GM03348 (cell line): ENCODE data around the gene LTB4R2.

Experiments used
- DNase-seq: peaks from one replicate; pipeline ENCODE4 v3.0.0; 2012; ENCODE audit warnings: low spot score

LTB4R2 gene

DNA sequence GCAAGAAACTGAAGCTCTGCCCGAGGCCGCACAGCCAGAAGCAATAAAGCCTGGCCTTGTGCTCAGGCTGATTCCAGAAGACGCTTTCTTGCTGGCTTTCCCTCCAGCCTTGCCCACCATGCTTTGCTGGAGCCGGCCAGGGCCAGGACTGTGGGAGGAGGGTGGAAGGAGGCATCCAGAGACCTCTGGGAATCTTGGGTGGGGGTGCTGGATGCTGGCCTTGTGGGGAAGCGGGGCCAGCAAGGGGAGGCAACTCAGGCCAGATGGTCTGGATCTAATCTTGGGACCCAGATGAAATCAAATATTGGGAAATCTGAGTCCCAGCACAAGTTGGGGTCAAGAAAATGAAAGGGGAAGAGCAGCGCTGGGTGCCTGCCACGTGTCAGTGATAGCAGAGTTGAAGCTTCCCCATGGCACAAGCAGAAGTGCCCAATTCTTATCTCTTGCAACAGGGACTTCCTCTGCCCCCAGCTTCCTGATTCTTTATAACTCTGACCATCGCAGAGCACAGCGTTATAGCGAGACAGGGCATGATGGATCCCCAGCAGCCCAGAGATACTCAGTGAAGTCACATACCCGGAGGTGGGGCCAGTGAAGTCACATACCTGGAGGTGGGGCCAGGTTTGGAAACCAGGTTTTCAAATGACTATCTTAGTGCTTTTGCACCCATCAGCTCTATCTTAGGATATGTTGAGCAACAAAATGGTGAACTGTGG, 32.2 kb upstream of the LTB4R2 start:
- no peak for DNase-seq

DNA sequence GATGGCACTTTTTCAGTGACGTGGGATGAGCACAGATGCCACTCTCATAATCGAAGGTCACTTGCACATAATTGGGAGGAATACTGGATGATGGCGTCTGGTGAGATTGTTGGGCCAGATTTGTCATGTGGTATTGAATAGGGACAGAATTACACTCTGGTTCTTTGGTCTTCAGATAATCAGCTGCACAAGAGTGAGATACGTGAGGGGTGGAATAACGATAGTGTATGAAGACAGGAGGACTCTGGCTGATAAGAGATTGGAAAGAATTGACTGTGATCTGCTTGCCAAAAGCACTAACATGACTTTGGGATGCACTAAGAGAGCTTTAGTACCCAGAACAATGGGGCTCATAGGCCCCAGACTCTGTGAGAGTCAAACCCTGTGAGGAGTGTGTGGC, 31.5 kb upstream of the LTB4R2 start:
- no peak for DNase-seq

DNA sequence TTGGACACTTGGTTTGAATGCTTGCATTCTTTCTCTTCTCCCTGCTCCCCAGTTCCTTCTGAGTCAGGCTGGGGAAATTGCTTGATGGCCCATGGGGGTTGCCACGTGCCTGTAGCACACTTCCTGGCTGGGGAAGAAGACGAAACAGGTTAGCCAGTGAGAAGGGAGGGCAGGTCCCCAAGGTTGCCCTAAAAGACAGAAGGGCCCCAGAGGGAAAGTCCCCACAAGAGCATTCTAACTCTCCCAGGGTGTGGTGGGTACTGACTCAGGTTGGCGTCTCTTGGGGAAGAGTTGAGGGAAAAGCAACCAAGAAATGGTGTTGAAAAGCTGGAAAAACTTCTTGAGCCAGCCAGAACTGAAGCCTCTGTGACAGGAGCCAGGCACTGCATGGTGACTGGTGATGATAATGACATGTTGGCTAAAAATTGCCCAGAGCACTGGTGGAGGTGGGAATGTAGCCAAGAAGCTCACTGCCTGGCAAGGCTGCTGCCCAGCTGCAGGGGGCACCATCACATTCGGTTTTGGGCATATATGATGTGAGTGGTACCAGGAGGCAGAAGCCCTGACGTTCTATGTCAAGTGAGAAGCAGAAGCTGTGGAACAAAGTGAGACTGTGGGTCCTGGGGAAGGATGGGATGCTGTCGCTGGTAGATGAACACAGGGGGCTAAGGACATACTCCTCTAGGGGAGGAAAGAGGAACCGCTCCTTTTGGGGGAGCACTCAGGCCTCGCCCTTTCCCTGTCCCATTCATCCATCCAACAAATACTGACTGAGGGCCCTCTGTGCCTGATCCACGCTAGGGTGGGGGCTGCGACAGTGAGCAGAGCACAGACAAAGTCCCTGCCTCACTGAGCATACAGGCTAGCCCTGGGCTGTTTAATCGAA, 30.4 kb upstream of the LTB4R2 start:
- DNase-seq = no peak

DNA sequence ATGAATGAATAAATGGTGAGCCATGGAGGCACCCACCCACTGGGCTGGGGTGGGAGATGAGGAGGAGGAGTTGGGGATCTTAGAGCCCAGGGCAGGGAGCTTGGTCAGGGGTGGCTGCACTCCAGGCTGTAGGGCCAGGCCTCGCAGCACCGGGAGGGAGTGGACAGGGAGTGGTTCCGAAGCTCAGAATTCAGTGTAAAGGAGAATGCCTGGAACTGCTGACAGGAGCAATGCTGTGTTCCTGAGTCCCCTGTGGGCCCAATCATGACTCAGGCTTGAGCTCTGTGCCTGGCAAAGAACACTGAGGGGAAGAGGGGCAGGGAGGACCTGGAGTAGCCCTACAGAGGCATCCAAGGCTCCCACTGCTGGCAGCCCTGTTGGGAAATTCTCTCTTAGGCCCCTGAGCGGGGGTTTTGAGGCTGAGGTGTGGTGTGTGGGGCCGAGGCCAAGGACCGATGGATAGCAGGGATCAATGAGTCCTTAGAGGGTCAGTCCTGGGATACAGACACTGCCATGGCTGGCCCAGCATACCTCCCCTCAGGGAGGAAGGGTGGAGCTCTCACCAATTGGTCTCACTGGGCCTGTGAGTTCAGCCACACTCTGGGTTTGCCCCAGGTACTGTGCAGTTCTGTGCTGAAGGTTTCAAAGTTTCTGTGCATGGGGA, 29.0 kb upstream of the LTB4R2 start:
- DNase-seq = peak; percentile 31

DNA sequence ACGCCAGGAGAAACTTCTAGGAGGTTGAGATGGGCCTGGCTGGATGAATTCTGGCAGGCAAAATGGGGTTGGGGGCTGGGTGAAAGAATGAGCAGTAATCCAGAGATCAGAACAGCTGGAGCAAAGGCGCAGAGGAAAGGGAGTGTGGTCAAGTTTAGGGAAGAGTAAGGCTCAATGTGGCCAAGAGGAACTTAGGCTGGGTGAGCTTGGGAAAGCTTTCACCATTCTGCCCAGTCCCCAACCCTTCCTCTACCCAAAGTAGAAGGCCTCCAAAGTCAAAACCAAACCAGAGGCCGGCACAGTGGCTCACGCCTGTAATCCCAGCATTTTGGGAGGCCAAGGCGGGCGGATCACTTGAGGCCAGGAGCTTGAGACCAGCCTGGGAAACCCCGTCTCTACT, 28.3 kb upstream of the LTB4R2 start:
- DNase-seq = no peak

DNA sequence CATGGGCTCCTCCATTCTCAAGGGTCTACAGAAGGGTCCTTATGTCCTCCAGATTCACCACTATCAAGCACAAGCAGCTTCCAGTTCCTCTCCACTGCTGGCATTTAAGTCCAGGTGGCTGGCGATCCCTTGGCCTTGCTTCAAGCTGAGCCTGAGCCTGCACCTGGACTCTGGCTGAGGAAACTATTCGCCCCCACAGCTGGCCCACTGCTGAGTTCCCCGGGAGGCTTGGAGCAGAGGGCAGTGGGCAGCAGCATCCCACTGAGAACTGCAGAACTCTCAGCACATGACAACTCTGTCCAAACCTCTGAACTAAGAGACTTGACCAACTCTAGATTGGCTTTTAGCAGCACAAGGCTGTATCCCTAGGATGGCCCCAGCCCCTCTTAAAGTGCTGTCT, 27.2 kb upstream of the LTB4R2 start:
- DNase-seq = no peak

DNA sequence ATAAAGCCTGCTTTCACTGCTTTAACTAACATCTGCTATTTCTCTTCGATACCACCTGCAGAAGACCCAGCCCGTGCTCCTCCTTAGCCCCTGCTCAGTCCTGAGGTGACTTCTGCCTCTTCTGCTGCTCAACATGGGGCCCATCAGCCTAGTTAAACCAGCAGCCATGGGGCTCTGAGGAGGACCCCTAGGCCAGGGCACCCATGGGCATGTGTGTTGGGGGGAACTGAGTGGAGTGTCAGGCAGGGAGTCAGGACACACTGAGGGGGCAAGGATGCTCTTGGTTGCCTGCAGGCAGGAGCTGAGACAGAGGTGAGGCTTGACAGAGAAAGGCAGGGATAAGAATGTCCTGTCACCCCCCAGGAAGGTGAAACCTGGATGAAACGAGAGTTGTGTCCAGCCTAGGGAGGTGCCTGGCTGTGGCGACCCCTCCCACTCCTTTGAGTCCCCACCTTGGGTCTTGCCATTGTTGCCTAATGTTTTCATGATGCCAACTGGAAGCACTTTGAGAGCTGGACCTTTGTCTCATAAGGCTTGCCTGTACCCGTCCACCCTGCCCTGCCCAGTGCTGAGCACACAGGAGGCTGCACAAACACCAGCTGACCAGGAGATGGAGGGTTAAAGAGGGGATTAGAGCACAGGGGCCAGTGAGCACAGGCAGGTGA, 26.0 kb upstream of the LTB4R2 start:
- DNase-seq = no peak

DNA sequence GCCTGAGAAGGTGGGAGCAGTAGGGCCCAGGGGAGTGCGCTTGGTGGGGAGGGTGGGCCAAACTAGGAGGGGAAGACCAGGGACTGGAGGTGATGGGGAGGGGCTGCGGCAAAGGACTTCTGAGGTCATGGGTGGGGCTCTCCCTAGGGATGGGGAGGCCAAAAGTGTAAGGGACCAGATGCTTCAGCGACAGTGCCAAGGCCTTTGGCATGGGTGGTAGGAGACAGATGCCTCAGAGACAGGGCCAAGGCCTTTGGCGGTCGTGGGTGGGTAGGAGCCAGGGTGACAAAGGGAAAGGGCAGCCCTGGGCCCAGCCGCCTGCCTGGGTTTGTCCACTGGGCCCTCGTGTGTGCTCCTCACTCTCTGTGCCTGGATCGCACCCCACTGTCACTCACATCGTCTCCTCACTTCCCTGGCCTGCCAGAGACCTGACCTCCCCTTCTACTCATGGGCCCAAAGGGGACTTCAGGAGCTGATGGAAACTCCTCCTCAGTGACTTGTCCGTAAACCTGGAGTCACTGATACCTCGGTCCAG, 25.4 kb upstream of the LTB4R2 start:
- DNase-seq = no peak

DNA sequence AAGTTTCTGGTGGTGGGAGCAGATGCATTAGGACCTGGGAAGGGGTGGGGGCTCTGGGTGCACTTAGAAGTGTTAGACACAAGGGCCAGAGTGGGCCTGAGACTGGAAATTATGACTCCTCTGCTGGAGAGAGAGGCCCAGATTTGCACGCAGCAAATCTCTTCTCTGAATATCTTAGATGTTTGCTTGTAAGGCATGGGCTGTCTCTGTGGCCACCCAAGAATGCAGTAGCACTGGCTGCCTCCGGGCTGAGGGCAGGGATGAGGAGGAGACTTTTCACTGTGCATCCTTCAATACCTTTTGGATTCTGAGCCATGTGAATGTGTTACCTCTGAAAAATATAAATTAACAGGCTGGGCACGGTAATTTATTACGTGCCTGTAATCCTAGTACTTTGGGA, 24.6 kb upstream of the LTB4R2 start:
- DNase-seq = peak; percentile 40

DNA sequence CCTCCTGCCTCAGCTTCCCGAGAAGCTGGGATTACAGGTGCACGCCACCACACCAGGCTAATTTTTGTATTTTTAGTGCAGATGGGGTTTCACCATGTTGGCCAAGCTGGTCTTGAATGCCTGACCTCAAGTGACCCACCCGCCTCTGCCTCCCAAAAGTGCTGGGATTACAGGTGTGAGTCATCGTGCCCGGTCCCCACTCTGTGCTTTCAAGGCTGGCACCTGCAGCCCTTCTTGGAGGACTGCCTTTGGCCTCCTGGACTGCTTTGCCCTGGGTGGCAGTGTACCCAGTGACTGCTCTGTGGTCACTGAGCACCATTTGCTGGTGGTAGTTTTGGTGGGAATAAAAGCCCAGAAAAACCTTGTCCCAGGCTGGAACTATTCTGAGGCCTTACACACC, 22.9 kb upstream of the LTB4R2 start:
- DNase-seq = no peak

DNA sequence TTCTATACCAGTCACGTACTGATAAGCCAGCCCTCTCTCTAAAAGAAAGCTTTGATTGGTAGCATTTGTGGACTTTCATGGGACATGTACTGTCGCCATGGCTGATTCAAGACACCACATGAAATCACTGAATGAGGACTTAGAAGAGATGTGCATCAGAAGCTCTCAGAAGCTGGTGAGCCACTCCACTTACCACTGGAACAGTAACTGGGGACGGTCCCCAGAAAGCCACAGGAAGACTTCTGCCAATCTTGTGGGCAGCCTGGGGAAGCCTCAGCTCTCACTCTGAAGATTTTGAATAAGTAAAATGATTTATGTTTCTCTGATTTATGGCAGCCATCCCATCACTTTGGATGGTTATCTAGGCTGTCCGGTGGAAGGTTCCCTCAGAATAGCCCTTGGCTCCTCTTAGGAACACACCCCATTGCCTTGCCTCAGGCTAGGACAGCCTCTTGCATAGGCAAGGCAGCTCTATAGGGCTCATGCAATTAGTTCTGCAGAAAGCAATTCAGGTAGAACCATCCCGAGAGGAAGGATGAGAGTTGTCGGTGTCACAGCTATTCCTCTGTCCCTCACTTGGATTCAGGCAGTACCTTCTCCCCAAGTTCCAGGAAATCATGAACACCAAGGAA, 20.2 kb upstream of the LTB4R2 start:
- DNase-seq = no peak

DNA sequence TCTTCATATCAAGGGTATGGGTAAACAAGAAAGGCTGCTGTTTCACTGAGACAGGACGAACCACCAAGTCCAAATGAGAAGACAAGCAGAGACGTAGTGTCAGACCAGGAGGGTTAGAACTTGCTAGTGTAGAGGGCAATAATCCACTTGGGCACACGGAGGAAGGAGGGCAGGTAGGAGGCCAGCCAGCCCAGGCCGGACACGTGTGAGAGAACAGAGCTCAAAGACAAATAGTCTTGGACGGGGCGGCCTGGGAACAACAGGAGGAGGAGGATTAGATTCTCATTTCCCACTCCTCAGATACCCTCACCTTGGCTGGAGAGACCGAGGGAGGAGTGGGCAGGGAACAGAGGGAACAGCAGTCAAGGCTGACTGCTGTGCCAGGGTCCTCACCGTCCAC, 19.2 kb upstream of the LTB4R2 start:
- DNase-seq = no peak

DNA sequence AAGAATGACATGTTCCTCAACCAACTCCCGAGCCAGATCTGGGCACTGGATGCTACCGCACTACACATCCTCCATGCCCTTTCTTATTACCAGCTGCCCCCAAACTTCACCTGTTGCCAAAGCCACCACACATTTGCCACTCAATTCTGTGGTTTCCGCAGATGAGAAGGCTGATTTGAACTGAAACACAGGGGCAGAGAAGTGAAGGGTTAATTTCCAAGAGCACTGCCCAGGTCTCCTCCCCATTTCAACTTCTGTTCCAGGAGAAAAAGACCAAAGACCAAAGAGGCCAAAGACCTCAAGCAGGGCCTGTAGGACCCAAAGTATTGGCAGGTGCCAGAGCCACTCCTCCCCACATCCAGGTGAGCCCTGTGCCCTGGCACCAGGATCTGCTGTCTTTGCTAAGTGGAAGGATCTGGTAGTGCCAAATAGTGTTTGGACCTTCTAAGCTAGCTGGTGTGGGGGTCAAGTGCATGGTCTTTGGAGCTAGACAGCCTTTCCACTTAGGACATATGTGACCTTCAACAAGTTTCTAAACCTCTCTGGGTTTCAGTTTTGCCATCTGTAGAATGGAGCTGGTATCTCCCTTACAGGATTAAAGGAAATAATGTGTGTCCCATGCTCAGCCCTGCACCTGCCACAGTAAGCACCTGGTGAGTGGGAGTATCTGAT, 18.4 kb upstream of the LTB4R2 start:
- DNase-seq = no peak

DNA sequence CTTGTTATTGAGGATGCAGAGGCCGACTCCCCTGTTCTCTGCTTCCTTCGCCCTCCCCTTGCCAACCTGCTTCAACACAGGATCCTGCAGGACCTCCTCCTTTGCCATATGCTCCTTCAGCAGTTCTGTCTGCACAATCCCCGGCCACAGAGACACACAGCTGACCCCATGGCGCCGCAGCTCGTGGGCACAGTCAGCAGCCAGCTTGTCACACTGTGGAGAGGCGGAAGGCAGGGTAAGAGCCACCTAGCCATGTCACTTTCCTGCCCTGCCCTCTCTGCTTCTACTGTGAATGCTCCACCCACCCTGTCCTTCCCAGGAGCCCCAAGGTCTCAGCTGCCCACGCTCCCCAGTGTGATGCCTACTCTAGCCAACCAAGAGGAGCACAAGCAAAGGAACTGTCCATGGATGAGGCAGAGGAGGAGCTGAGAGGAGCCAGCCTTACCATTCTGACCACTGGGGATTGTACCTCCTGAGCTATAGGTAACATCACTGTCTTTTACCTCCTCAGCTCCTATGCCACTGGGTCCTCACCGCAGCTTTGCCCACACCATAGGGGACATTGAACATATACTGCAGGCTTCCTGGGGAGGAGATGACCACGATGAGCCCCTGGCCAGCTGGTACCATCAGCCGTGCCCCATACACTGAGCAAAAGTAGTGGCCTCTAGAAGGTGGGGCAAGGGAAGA, 17.7 kb upstream of the LTB4R2 start:
- DNase-seq = no peak

DNA sequence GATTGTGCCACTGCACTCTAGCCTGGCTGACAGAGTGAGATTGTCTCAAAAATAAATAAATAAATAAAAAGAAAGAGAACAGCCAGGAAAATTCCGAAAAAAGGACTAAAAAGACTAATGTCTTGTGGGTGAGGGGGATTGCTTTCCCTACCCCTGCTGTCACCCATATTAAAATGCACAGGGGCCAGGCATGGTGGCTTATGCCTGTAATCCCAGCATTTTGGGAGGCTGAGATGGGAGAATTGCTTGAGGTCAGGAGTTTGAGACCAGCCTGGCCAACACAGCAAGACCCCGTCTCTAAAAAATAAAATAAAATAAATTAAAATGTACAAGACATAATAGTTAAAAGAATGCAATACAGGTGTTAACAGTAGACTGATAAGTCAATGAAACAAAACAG, 16.4 kb upstream of the LTB4R2 start:
- DNase-seq = no peak

DNA sequence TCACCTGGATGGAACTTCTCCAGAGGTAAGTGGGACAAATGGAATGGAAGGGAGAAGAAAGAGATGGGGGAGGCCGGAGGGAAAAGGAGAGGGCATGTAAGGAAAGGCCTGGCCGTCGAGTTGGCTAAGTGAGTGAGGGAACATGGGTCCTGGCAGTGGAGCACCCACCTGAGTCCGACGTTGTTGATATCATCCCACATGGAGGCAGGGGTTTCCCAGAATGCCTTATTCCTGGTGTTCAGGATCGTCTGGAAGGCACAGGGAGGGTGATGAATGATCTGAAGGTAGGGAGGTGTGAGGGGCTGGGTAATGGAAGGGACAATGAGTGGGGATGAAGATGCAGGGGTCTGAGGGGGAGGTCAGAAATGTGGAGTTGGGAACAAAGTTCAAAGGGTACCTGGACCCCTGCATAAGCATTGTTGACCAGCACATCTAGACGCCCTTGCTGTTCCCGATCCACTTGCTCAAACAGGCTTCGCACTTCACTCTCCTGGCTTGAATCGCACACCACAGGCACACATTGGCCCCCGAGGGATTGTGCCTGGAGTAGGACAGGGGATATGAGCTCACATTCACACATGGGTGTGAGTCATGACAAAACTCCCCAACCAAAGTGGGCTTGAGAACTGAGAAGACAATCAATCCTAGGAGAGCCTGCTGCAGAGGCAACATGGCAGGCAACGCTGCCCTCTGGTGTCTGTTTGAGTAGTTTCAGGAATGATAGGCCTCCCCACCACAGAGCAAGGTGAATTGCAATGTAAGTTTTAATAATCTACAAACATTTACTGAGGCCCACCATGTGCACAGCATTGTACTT, 13.4 kb upstream of the LTB4R2 start:
- peak; percentile 88 for DNase-seq

DNA sequence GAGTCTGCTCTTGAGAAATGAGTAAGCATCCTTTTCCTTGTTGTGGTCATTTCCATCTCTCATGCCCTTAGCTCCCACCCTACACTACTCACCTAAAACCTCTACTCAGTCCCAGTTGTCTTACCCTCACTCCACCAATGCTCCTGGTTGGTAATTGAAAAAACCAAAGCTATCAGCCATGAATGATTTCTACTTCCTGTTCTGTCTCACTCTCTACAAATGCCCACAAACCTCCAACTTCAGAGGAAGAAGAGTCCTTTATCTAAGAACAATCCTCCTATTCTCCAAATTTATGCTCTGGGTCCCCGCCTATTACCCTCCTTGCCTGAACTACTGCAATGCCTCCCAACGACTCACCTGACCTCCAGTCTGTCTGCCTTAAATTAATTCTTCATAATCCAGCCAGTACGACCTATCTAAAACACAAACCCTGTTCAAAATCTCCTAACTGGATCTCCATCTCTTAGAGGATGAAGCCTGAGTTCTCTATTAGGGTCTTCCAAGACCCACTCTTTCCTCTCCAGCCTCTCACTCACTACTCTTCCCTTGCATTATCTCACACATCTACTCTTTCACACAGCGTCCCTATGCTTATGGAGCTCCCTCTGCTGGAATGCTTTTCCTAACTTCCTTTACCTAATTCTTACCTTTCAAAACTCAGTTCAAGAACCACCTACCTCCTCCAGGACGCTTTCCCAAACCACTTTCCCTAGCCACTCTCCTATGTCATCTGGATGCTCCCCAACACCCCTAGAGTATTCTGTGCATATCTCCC, 12.6 kb upstream of the LTB4R2 start:
- no peak for DNase-seq

DNA sequence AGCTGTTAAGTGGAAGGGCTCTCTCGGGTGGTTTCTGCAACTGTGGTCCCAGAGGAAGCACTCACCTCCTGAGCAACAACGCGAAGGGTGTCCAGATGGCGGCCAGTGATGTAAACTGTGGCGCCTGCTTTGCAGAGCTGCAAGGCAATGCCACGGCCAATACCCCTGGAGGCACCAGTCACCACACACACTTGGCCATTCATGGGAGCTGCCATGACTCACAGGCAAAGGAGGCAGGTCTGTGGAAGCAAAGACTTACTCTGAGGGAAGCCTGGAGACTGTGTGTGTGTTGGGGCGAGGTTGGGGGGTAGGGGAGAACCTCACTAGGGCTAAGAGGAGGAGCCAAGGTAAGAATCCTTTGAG, 11.1 kb upstream of the LTB4R2 start:
- peak; percentile 69 for DNase-seq
